Kidney tubule cell (primary cell): ENCODE results near the gene MS4A8.

Experiments used
- DNase-seq: peaks from one replicate; pipeline ENCODE4 v3.0.0-alpha.2; 2018; ENCODE audit warnings: low spot score

Gene MS4A8

DNA sequence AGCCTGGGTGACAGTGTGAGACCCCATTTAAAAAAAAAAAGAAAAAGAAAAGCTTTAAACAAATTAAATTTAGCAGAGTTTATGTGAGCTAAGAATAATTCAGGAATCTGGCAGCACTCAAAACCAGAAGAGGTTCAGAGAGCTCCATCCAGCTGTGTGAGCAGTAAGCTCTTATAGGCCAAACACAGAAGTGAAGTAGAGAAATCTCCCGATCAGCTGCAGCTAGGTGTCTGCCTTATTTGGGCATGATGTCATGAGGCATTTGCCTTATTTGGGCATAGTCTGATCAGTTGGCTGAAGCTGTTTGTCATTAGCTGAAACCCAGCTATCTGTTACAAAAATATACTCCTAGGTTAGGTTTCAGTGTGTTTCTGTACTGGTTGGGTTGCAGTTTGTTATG lies 65.5 kb downstream of the MS4A8 start:
- DNase-seq = no peak

DNA sequence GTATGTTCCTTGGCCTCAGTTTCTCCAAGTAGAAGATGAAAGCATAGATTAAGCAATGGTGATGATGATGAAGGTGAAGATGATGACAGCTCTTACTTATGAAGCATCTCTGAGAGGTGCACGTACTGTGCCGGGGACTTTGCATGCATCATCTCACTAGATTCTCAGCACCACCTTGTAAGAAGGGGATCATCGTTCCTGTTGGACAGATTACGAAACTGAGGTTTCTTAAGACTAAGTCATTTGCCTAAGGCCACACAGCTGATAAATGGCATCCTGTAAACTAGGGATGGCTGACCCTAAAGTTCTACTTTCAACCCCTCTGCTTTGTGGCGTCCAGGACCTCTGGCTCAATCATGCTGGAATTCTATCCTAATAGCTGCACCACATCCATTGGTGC lies 65.9 kb downstream of the MS4A8 start:
- DNase-seq = no peak
